ENCODE results near the gene PELI2.

The PELI2 gene

DNA sequence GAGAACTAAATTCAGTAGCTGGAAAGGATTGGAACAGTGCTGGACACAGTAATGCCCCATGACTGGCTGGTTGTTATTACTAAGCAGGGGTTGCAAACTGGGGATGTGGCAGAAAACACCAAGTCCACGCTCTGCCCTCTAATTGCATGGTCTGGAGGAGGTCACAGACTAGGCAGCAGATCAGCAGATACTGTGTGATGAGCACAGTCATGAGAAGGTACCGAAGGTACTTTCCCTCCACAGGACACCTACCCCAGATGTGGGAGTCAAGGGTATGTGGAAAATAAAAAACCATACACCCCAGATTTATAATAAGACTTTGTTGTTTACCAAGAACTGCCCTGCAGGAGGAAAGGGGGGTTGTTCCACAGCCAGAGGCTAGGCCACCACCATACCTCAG, 175.3 kb downstream of the PELI2 start:
- Mint-ChIP-seq H3K27ac (no peak overlapping the region), H3K9me3 (no peaks in the 10 kb centered on the region), H3K36me3 (ENCODE audit: low read depth) (no peaks in the 10 kb centered on the region), H3K4me1 (ENCODE audit: low read depth) (no peaks in the 10 kb centered on the region), H3K4me3 (no peak overlapping the region), H3K27me3 (ENCODE audit: low read depth) (no peaks in the 10 kb centered on the region)
- DNase-seq (ENCODE audit: low spot score), result no peak

DNA sequence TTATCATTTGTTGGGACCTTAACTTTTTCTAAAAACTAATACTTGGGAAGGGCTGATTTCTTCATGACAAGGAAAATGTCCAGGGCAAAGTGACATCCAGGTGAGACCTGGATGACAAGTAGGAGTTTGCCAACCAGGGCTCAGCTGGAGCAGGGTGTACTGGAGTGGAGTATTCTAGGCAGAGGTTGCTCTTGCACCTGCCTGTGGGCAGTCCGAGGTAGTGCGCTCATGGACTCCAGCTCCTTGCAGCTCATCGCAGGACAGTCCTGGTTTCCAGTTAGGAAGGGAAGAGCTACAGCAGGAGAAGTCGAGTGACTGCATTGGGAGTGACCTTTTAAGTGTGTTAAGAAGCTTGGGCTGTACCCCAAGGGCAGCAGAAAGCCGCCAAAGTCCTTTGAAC, 175.9 kb downstream of the PELI2 start:
- H3K9me3 Mint-ChIP-seq, result no peaks in the 10 kb centered on the region
- no peaks in the 10 kb centered on the region for H3K36me3 Mint-ChIP-seq (ENCODE audit: low read depth)
- H3K4me1 Mint-ChIP-seq (ENCODE audit: low read depth), result no peaks in the 10 kb centered on the region
- no peak overlapping the region for H3K27ac Mint-ChIP-seq
- no peak for DNase-seq (ENCODE audit: low spot score)
- no peak overlapping the region for H3K4me3 Mint-ChIP-seq
- H3K27me3 Mint-ChIP-seq (ENCODE audit: low read depth), result no peaks in the 10 kb centered on the region

DNA sequence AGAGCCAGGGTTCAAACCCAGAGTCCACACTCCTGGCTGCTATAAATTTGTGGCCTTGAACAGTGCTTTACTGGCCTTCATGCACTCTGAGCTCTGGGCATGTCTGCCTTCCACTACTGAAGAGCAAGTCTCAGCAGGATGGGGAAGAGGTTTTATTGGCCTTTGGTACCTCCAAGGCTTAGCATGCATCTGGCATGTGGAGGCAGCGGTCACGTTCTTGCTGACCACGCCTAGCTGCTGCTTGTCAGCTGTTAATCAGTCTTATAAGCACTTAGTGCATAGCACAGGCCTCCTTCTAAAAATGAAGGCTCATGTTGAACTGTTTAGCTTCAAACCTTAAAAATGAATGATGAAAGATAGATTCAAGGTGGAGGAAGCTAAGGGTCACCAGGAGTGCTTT, 177.5 kb downstream of the PELI2 start:
- Mint-ChIP-seq H3K4me3 (no peak overlapping the region), H3K27ac (no peak overlapping the region), H3K27me3 (ENCODE audit: low read depth) (no peaks in the 10 kb centered on the region), H3K36me3 (ENCODE audit: low read depth) (no peaks in the 10 kb centered on the region), H3K4me1 (ENCODE audit: low read depth) (no peaks in the 10 kb centered on the region), H3K9me3 (no peaks in the 10 kb centered on the region)
- DNase-seq (ENCODE audit: low spot score), result no peak

DNA sequence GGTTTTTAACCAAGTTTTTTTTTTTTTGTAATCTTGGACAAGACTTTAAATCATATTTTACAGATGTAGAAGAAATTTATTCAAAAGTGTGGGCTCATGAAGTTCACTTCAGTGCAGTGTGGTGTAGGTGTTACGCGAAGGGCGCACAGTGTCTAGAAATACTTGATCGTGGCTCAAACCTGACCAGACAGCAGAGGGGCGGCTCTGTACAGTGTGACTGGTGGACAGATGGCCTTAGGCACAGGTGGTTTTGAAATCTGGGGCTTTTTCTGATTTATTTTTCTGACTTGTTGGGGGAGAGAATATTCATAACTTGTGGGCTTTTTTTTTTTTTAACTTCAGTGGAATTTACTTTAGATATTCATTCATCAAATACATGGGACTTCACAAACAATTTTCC, 179.2 kb downstream of the PELI2 start:
- Mint-ChIP-seq H3K27ac (no peak overlapping the region), H3K4me3 (no peak overlapping the region), H3K4me1 (ENCODE audit: low read depth) (no peaks in the 10 kb centered on the region), H3K36me3 (ENCODE audit: low read depth) (no peaks in the 10 kb centered on the region), H3K27me3 (ENCODE audit: low read depth) (no peaks in the 10 kb centered on the region), H3K9me3 (no peaks in the 10 kb centered on the region)
- no peak for DNase-seq (ENCODE audit: low spot score)

DNA sequence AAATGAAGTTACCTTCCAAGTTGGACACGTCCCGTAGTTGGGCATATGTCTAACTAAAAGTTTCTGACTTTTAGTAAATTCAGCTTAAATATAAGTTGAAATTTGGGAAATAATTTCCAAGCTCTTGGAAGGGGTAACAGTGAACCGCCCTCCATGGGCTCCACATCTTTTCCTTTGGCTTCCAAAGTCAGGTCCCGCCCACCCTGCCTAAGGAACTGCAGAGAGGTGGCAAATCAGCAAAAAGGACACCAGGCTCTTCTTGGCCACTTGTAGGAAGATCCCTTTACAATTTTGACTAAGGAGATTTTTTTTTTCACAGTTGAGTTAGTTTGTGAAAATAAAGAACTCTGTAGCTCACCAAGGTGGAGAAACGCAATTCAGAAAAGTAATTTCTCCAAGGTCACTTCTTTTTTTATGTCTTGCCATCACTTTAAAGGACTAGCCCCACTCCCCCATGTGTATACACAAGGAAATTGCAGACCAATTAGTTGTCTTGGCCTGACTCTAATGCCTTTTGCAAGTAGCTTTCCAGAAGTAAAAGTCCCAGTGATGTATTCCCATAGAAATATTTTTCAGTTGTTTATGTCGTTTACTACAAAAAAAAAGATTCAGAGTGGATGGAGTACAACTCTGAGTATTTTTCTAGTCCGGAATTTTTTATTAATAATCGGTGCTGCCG, 181.2 kb downstream of the PELI2 start:
- Mint-ChIP-seq H3K27me3 (ENCODE audit: low read depth) (no peaks in the 10 kb centered on the region), H3K27ac (no peak overlapping the region), H3K4me1 (ENCODE audit: low read depth) (no peaks in the 10 kb centered on the region), H3K4me3 (no peak overlapping the region), H3K36me3 (ENCODE audit: low read depth) (no peaks in the 10 kb centered on the region), H3K9me3 (no peaks in the 10 kb centered on the region)
- no peak for DNase-seq (ENCODE audit: low spot score)

DNA sequence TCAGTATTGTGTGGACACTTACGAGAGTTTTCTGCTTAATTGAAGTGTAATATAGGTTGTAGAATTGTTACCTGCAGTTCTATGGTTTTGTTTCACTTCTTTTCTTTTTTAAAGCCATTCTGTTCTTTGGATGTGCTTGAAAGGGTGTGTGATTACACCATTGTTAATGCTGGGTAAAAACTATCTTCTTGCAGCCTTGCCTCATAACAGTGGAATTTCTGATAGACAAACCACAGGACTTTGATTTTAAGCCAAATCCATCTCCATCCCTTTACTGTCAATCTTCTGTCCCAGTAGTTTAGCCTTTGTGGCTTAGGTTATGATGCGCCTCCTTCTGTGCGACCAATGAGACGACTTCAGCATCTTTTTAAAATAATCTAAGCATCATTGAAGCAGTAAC, 182.3 kb downstream of the PELI2 start:
- Mint-ChIP-seq H3K4me3 (no peak overlapping the region), H3K27me3 (ENCODE audit: low read depth) (no peaks in the 10 kb centered on the region), H3K27ac (no peak overlapping the region), H3K36me3 (ENCODE audit: low read depth) (no peaks in the 10 kb centered on the region), H3K9me3 (no peaks in the 10 kb centered on the region), H3K4me1 (ENCODE audit: low read depth) (no peaks in the 10 kb centered on the region)
- no peak for DNase-seq (ENCODE audit: low spot score)

DNA sequence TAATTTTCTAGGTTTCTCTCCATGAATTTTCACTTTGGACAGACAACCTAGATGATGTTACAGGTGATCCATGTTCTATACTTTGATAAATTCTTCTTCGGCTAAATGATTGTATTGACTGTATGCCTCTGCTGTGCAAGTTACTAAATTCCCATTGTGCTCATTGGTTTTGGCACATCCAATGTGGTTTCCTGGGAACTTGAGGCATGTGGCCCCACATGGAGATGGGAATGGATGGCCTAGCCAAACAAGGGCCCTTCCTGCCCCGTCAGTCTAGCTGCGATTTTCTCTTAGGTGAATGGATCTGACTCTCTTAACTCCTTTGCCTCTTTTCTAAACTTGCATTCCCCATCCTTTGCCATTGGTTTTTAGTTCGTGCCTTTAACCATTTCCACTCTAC, 186.2 kb downstream of the PELI2 start:
- H3K4me3 Mint-ChIP-seq, result no peak overlapping the region
- H3K4me1 Mint-ChIP-seq (ENCODE audit: low read depth), result no peaks in the 10 kb centered on the region
- H3K36me3 Mint-ChIP-seq (ENCODE audit: low read depth), result no peaks in the 10 kb centered on the region
- no peaks in the 10 kb centered on the region for H3K27me3 Mint-ChIP-seq (ENCODE audit: low read depth)
- no peaks in the 10 kb centered on the region for H3K9me3 Mint-ChIP-seq
- DNase-seq (ENCODE audit: low spot score), result no peak
- no peak overlapping the region for H3K27ac Mint-ChIP-seq

DNA sequence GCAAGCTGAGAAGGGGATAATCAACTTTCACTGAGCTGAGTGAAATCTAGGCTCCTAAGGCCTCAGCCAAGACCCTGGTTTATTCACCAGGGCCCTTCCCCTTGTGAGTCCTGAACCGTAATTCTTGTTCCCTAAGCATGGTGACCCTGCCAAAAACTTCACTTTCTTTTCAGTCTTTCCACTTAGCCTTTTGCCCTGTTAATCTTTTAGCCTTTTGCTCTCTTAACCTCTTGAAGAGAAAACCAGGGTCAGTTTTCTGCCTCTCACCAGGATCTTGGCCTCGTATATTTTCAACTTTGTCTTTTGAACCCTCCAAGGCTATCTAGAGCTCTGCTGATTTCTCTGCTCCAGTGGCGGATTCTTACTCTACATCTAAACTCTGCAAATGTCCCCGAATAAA, 191.0 kb downstream of the PELI2 start:
- H3K4me3 Mint-ChIP-seq, result no peak overlapping the region
- no peak overlapping the region for H3K27ac Mint-ChIP-seq
- no peaks in the 10 kb centered on the region for H3K36me3 Mint-ChIP-seq (ENCODE audit: low read depth)
- DNase-seq (ENCODE audit: low spot score), result no peak
- no peaks in the 10 kb centered on the region for H3K9me3 Mint-ChIP-seq
- no peaks in the 10 kb centered on the region for H3K4me1 Mint-ChIP-seq (ENCODE audit: low read depth)
- peaks cover 3% of the 10 kb centered on the region for H3K27me3 Mint-ChIP-seq (ENCODE audit: low read depth)

DNA sequence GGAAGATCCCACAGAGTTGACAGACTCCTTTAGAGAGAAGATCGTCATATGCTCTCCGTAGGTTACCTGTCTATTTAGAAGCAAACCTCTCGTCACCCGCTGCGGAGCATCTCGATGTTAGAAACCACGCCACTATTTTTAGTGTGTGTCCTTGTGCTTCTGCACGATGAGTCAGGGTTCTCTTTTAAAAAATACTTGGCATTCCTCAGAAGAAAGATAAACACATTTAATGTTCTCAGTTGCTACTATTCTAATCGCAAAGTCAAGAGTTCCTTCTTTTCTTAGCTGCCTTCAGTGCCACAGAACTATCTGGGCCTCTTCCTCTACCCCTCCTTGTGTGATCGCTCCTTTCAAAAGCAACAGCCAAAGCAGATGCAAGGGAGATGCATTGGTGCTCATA, 192.4 kb downstream of the PELI2 start:
- no peak for DNase-seq (ENCODE audit: low spot score)
- peaks cover 7% of the 10 kb centered on the region for H3K27me3 Mint-ChIP-seq (ENCODE audit: low read depth)

DNA sequence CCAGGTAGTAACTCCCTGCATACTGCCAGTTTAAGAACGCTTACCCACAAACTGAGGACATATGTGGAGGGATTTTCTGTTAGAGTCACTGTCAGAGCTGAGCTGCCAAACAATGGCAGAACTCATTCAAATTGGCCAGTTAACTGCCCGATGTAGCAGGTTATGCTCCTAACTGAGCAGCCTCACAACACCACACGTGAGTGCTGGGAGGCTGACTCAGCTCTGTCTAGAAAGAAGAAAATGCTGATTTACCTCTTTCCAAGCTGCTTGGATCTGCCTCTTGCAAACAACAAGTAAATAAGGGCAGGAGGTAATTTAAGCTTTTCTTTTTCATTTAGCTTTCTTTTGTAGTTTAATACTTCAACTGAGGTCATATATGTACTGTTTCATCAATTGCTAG, 195.6 kb downstream of the PELI2 start:
- no peak for DNase-seq (ENCODE audit: low spot score)
- H3K27ac Mint-ChIP-seq, result no peak overlapping the region
- no peaks in the 10 kb centered on the region for H3K9me3 Mint-ChIP-seq
- H3K36me3 Mint-ChIP-seq (ENCODE audit: low read depth), result no peaks in the 10 kb centered on the region
- no peaks in the 10 kb centered on the region for H3K4me1 Mint-ChIP-seq (ENCODE audit: low read depth)
- no peak overlapping the region for H3K4me3 Mint-ChIP-seq
- peaks cover 7% of the 10 kb centered on the region for H3K27me3 Mint-ChIP-seq (ENCODE audit: low read depth)

More for the DNA sequence above, 192.4 kb downstream of the PELI2 start:
- no peak overlapping the region for H3K4me3 Mint-ChIP-seq
- H3K9me3 Mint-ChIP-seq, result no peaks in the 10 kb centered on the region
- no peaks in the 10 kb centered on the region for H3K36me3 Mint-ChIP-seq (ENCODE audit: low read depth)
- no peaks in the 10 kb centered on the region for H3K4me1 Mint-ChIP-seq (ENCODE audit: low read depth)
- no peak overlapping the region for H3K27ac Mint-ChIP-seq

DNA sequence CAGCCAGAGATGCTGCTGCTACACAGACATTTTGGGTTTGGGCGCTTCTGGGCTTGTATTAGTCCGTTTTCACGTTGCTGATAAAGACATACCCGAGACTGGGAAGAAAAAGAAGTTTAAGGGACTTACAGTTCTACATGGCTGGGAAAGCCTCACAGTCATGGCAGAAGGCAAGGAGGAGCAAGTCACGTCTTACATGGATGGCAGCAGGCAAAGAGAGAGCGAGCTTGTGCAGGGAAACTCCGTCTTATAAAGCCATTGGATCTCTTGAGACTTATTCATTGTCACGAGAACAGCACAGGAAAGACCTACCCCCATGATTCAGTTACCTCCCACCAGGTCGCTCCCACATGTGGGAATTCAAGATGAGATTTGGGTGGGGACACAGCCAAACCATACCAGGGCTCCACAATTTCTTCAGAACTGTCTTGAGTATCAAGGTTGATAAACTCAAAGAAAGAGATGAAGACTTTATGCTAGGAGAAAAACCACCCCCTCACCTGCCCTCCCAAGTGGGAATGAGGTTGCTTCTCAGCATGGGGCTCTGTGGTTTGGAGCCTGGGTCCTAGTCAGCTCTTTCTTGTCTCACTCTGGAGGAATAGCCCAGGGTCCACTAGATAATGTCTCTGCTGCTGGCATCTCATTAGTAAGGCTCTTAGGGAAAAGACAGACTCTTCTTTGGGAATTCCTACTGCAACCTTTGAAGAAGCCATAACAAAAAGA, 200.3 kb downstream of the PELI2 start:
- Mint-ChIP-seq H3K9me3 (no peaks in the 10 kb centered on the region), H3K36me3 (ENCODE audit: low read depth) (no peaks in the 10 kb centered on the region), H3K4me3 (no peak overlapping the region), H3K27me3 (ENCODE audit: low read depth) (peaks cover 6% of the 10 kb centered on the region), H3K27ac (no peak overlapping the region), H3K4me1 (ENCODE audit: low read depth) (no peaks in the 10 kb centered on the region)
- DNase-seq (ENCODE audit: low spot score), result no peak

DNA sequence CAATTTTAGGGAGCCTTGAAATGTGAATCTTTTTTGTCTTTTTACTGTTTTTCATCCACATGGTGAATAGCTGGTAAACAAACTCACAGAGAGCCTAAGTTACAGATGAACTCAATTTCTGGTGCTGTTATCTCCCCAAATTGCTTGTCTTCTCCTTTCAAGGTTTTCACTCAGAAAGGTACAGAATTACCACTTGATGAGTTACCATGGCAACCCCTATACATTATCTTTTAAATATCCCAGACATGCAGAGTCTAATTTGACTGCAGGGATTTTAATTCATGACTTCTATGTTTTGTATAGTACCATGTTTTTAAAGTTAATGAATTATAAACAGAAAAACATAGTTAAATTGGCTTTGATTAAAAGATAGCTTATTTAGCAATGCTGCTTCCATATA, 203.7 kb downstream of the PELI2 start:
- no peak overlapping the region for H3K4me3 Mint-ChIP-seq
- peaks cover 3% of the 10 kb centered on the region for H3K27me3 Mint-ChIP-seq (ENCODE audit: low read depth)
- H3K27ac Mint-ChIP-seq, result no peak overlapping the region
- DNase-seq (ENCODE audit: low spot score), result no peak
- H3K9me3 Mint-ChIP-seq, result no peaks in the 10 kb centered on the region
- H3K4me1 Mint-ChIP-seq (ENCODE audit: low read depth), result peaks cover 2% of the 10 kb centered on the region
- no peaks in the 10 kb centered on the region for H3K36me3 Mint-ChIP-seq (ENCODE audit: low read depth)

DNA sequence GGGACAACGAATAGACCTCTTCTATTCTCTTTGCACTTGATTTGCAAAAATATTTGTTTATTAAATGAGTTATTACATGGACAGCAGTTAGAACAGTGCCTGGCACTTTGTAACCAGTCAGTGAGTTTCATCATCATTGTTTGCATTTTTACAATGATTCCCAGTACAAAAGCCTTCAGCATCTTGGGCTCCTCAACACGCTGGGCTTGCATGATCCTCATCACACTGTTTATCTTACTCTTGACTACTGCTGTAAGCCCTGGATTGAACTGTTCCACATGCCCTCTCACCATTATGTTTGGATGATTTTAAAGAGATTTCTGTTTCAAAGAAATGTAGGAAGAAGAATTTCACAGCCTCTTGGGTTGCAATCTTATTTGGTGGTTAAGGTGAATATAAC, 204.3 kb downstream of the PELI2 start:
- Mint-ChIP-seq H3K4me1 (ENCODE audit: low read depth) (peaks cover 2% of the 10 kb centered on the region), H3K9me3 (no peaks in the 10 kb centered on the region), H3K27me3 (ENCODE audit: low read depth) (peaks cover 3% of the 10 kb centered on the region), H3K27ac (no peak overlapping the region), H3K36me3 (ENCODE audit: low read depth) (no peaks in the 10 kb centered on the region), H3K4me3 (no peak overlapping the region)
- no peak for DNase-seq (ENCODE audit: low spot score)

DNA sequence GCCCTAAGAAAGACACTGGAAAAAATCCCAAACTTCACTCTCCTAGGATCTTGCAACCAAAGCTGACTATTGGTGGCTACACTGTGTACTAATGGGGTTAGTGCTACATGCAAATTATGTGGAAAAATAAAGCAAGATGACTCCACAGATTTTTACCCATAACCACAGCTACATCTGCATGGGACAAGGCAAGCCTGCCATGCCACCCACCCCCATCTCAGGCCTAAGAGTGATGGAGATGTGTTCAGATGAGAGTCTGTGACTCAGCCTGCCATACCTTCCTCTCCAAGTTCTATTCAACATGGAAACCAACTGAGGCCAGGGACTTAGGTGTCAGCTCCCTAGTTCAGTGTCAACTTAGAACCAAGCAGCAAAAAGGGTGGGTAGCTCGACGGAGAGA, 206.2 kb downstream of the PELI2 start:
- peaks cover 8% of the 10 kb centered on the region for H3K4me1 Mint-ChIP-seq (ENCODE audit: low read depth)
- no peak for DNase-seq (ENCODE audit: low spot score)
- H3K9me3 Mint-ChIP-seq, result no peaks in the 10 kb centered on the region
- no peak overlapping the region for H3K27ac Mint-ChIP-seq
- peaks cover 3% of the 10 kb centered on the region for H3K27me3 Mint-ChIP-seq (ENCODE audit: low read depth)
- no peak overlapping the region for H3K4me3 Mint-ChIP-seq
- no peaks in the 10 kb centered on the region for H3K36me3 Mint-ChIP-seq (ENCODE audit: low read depth)

All from T-helper 2 cell treated with Interferon-gamma antibody and Interleukin-4, amounts not matched to agents 5 μg/mL and 100 μg/mL, for 36 hours (primary cell).